Measurements from ENCODE around the gene ERC2.

GRCh38 chr3:56180433-56180832, 287.8 kb downstream of the ERC2 start:
- TF ChIP-seq, protein P1, sequence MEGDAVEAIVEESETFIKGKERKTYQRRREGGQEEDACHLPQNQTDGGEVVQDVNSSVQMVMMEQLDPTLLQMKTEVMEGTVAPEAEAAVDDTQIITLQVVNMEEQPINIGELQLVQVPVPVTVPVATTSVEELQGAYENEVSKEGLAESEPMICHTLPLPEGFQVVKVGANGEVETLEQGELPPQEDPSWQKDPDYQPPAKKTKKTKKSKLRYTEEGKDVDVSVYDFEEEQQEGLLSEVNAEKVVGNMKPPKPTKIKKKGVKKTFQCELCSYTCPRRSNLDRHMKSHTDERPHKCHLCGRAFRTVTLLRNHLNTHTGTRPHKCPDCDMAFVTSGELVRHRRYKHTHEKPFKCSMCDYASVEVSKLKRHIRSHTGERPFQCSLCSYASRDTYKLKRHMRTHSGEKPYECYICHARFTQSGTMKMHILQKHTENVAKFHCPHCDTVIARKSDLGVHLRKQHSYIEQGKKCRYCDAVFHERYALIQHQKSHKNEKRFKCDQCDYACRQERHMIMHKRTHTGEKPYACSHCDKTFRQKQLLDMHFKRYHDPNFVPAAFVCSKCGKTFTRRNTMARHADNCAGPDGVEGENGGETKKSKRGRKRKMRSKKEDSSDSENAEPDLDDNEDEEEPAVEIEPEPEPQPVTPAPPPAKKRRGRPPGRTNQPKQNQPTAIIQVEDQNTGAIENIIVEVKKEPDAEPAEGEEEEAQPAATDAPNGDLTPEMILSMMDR (IDR thresholded peaks at IDR 0.05; ENCODE audit: low read length), result no peak
- no peak for TF ChIP-seq EZH2 (IDR thresholded peaks at IDR 0.05; ENCODE audit: borderline replicate concordance, low read length)
